ENCODE data around the gene FAM110A.

Gene FAM110A

DNA sequence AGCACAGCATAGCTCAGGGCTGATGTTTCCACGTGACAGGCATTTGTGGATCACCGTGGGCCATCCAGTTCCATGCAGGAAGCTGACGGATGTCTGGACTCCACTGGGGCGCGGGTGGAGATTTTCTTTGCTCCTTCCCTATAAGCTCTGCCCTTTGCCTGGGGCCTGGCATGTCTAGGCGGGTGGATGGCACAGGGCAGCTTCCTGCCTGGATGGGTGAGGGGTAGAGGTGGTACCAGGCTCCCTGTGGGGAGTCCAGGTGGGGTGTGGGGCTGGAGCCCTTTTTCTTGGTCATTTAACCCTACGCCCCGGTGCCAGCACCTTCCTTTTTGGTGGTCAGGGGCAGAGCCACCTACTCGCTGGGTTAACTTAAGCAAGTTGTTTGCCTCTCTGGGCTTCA is 10.4 kb downstream of the FAM110A start:
- TF ChIP-seq MYC (IDR thresholded peaks at IDR 0.05; ENCODE audit: low read depth, low read length) (no peak), MAX (IDR thresholded peaks at IDR 0.05; ENCODE audit: low read depth, low read length) (no peak), CTCF (IDR thresholded peaks at IDR 0.05; ENCODE audit: low read depth, low read length) (no peak), POLR2A (IDR thresholded peaks at IDR 0.05; ENCODE audit: extremely low read depth, insufficient read length) (no peak)
- H3K4me3 ChIP-seq (ENCODE audit: low read depth, low read length) = no peak overlapping the region
- DNase-seq (ENCODE audit: low read depth) = no peak

GRCh38 chr20:844473-845225 is 11.1 kb downstream of the FAM110A start:
- H3K4me3 ChIP-seq (ENCODE audit: low read depth, low read length) = no peak overlapping the region
- DNase-seq (ENCODE audit: low read depth) = peak; percentile 81
- TF ChIP-seq POLR2A (IDR thresholded peaks at IDR 0.05; ENCODE audit: extremely low read depth, insufficient read length) (no peak), CTCF (IDR thresholded peaks at IDR 0.05; ENCODE audit: low read depth, low read length) (no peak), MAX (IDR thresholded peaks at IDR 0.05; ENCODE audit: low read depth, low read length) (no peak), MYC (IDR thresholded peaks at IDR 0.05; ENCODE audit: low read depth, low read length) (no peak)

- no peak for DNase-seq (ENCODE audit: low read depth)
- no peak overlapping the region for H3K4me3 ChIP-seq (ENCODE audit: low read depth, low read length)
- no peak for TF ChIP-seq CTCF (IDR thresholded peaks at IDR 0.05; ENCODE audit: low read depth, low read length)
These were observed 11.8 kb downstream of the FAM110A start for GRCh38 chr20:845226-845868.

- peak; percentile 64 for DNase-seq (ENCODE audit: low read depth)
- TF ChIP-seq MYC (IDR thresholded peaks at IDR 0.05; ENCODE audit: low read depth, low read length) (no peak), CTCF (IDR thresholded peaks at IDR 0.05; ENCODE audit: low read depth, low read length) (no peak), MAX (IDR thresholded peaks at IDR 0.05; ENCODE audit: low read depth, low read length) (no peak), POLR2A (IDR thresholded peaks at IDR 0.05; ENCODE audit: extremely low read depth, insufficient read length) (no peak)
- H3K4me3 ChIP-seq (ENCODE audit: low read depth, low read length) = no peak overlapping the region
These were observed 12.7 kb downstream of the FAM110A start for GRCh38 chr20:845941-846893.

GRCh38 chr20:846894-847278 is 13.4 kb downstream of the FAM110A start:
- H3K4me3 ChIP-seq (ENCODE audit: low read depth, low read length) = no peak overlapping the region
- no peak for TF ChIP-seq CTCF (IDR thresholded peaks at IDR 0.05; ENCODE audit: low read depth, low read length)
- no peak for TF ChIP-seq MYC (IDR thresholded peaks at IDR 0.05; ENCODE audit: low read depth, low read length)
- TF ChIP-seq POLR2A (IDR thresholded peaks at IDR 0.05; ENCODE audit: extremely low read depth, insufficient read length) = no peak
- TF ChIP-seq MAX (IDR thresholded peaks at IDR 0.05; ENCODE audit: low read depth, low read length) = no peak
- DNase-seq (ENCODE audit: low read depth) = peak; percentile 82

Data from NB4 (cell line).